Endothelial cell of umbilical vein (primary cell): ENCODE results near the gene PAXX. TPM values are rescaled to one million over a fixed set of nuclear protein-coding genes. Genes with fewer than 3 reads are reported as not detected.
A peak's percentile ranks its signal among the peaks of the same experiment; 100 is the strongest.

Experiments used
- BruUV-seq: library from RNA; stranded (reverse); fragments of 400-500 nt; replicated peaks from 2 replicates; lab custom pipeline; 2021; lab: Mats Ljungman, UMichigan
- CTCF ChIA-PET: fragments of 300-600, 350-600 bp; sonication (Branson Sonifier 250); formaldehyde crosslinking; loops from one replicate; lab custom pipeline; 2021; ENCODE audit warnings: antibody characterized with exemption, inconsistent platforms; lab: Charles Lee
- POLR2A ChIA-PET: fragments of 300-600, 350-600 bp; sonication (Branson Sonifier 250); formaldehyde crosslinking; loops from one replicate; lab custom pipeline; 2021; ENCODE audit warnings: antibody characterized with exemption, inconsistent platforms; lab: Charles Lee
- DNase-seq: peaks from one replicate; pipeline ENCODE4 v3.0.0-alpha.2; 2011; ENCODE audit warnings: low read depth, low spot score
- FAIRE-seq: peaks from 2 replicates; lab custom pipeline; 2011; peaks lifted over from hg19 to GRCh38; lab: Jason Lieb, UNC
- H2AFZ ChIP-seq: 2 replicates; pipeline ENCODE4 v1.6.0; 2012; ENCODE audit warnings: low read depth, low read length, control low read depth, inconsistent platforms
- H3K27ac ChIP-seq: 2 replicates; pipeline ENCODE4 v1.5.1; 2011; ENCODE audit warnings: low read depth, mild to moderate bottlenecking, control low read depth, low read length, moderate library complexity; ENCODE audit not compliant: insufficient read depth
- H3K27me3 ChIP-seq, 2 experiments: 2 replicates each; pipeline versions ENCODE4 v1.6.0 to v1.6.1; 2011; ENCODE audit warnings: low read length in 2 of 2, mixed read lengths in 1 of 2; ENCODE audit not compliant: control insufficient read depth in 2 of 2, insufficient read depth in 2 of 2
- H3K36me3 ChIP-seq, 2 experiments: 2 replicates in 1 of 2; 3 replicates in 1 of 2; pipeline ENCODE4 v1.5.1; 2011; ENCODE audit warnings: low read length in 2 of 2, mild to moderate bottlenecking in 1 of 2, moderate library complexity in 1 of 2; ENCODE audit not compliant: control insufficient read depth in 2 of 2, insufficient read depth in 2 of 2; ENCODE audit errors: extremely low read depth in 1 of 2
- H3K4me1 ChIP-seq: 3 replicates; pipeline ENCODE4 v1.5.1; 2011; ENCODE audit warnings: mild to moderate bottlenecking, low read length; ENCODE audit not compliant: control insufficient read depth, insufficient read depth; ENCODE audit errors: extremely low read depth
- H3K4me2 ChIP-seq: 2 replicates; pipeline ENCODE4 v1.6.1; 2011; ENCODE audit warnings: low read length, control low read depth, mixed read lengths; ENCODE audit not compliant: insufficient read depth
- H3K4me3 ChIP-seq, 3 experiments: fragments of 200-600 bp in 1 of 3; sonication (generic), shearing (Covaris generic) in 1 of 3; replicated peaks in 1 of 3; 2 replicates each; pipeline ENCODE4 v1.5.1; 2011 to 2016; ENCODE audit warnings: control low read depth in 3 of 3, low read length in 3 of 3, mild to moderate bottlenecking in 2 of 3, inconsistent platforms in 1 of 3, low read depth in 1 of 3, moderate library complexity in 1 of 3; ENCODE audit not compliant: insufficient read depth in 1 of 3
- H3K79me2 ChIP-seq: 2 replicates; pipeline ENCODE4 v1.6.0; 2012; ENCODE audit warnings: low read length, inconsistent platforms; ENCODE audit not compliant: control insufficient read depth, insufficient read depth
- H3K9ac ChIP-seq: replicated peaks from 2 replicates; pipeline ENCODE3; 2011; ENCODE audit warnings: low read length, control low read depth; ENCODE audit not compliant: insufficient read depth; ENCODE audit errors: extremely low read depth
- H3K9me1 ChIP-seq: replicated peaks from 3 replicates; pipeline ENCODE4 v1.6.0; 2011; ENCODE audit warnings: mild to moderate bottlenecking, low read length; ENCODE audit not compliant: control insufficient read depth, insufficient read depth; ENCODE audit errors: extremely low read depth
- H3K9me3 ChIP-seq: replicated peaks from 2 replicates; pipeline ENCODE4 v1.5.1; 2012; ENCODE audit warnings: low read length, inconsistent platforms; ENCODE audit not compliant: control insufficient read depth, insufficient read depth
- H4K20me1 ChIP-seq: replicated peaks from 2 replicates; pipeline ENCODE3; 2011; ENCODE audit warnings: mild to moderate bottlenecking, low read length; ENCODE audit not compliant: control insufficient read depth, insufficient read depth; ENCODE audit errors: extremely low read depth
- EZH2 ChIP-seq: IDR thresholded peaks from 2 replicates; pipeline ENCODE4 v1.6.1; 2012; ENCODE audit warnings: borderline replicate concordance, low read depth, mild to moderate bottlenecking, moderate library complexity, low read length, inconsistent platforms; ENCODE audit not compliant: severe bottlenecking
- FOS ChIP-seq: IDR thresholded peaks from 2 replicates; pipeline ENCODE4 v1.6.1; 2011; ENCODE audit warnings: mild to moderate bottlenecking, low read length, moderate library complexity, borderline replicate concordance; ENCODE audit not compliant: insufficient read depth
- GATA2 ChIP-seq: IDR thresholded peaks from 2 replicates; pipeline ENCODE4 v1.7.0; 2011; ENCODE audit warnings: low read depth, mild to moderate bottlenecking, moderate library complexity, mixed read lengths, low read length; ENCODE audit not compliant: insufficient read length, insufficient read depth
- JUN ChIP-seq: IDR thresholded peaks from 2 replicates; pipeline ENCODE4 v1.6.1; 2011; ENCODE audit warnings: borderline replicate concordance, low read depth; ENCODE audit not compliant: insufficient read length, insufficient read depth
- MYC ChIP-seq: IDR thresholded peaks from one replicate; pipeline ENCODE4 v1.6.1; 2011; ENCODE audit warnings: mild to moderate bottlenecking, low read depth, low read length
- POLR2A ChIP-seq: IDR thresholded peaks from 2 replicates; pipeline ENCODE4 v1.6.1; 2012; ENCODE audit warnings: low read depth, mild to moderate bottlenecking, control low read depth, low read length
- POLR2AphosphoS5 ChIP-seq: IDR thresholded peaks from 2 replicates; pipeline ENCODE4 v1.6.1; 2012; ENCODE audit warnings: low read depth, mild to moderate bottlenecking, control low read depth, low read length, moderate library complexity; ENCODE audit not compliant: insufficient read depth
- dilution Hi-C: fragments of 300-500 bp; cut with MboI; formaldehyde crosslinking; loops from one replicate; pipeline ENCODE4 v1.15.0; 2019; ENCODE audit warnings: low sequenced_read_pairs; ENCODE audit not compliant: extremely low pct_ligation_motif_present
- intact Hi-C: fragments of 100-400 bp; cut with micrococcal nuclease; formaldehyde crosslinking; loops from one replicate; pipeline ENCODE4 v1.10.0; 2022
- polyA plus RNA-seq, 4 experiments: library from polyadenylated mRNA; depleted of rRNA in 3 of 4; stranded (reverse) in 3 of 4; unstranded in 1 of 4; fragments of >200 nt; gene quantifications; 2 replicates each; pipeline versions ENCODE4 v1.2.1 to v1.2.3, GENCODE V29; 2011 to 2012; ENCODE audit warnings: missing spikeins in 1 of 4
- total RNA-seq: library from RNA; stranded (reverse); gene quantifications from 2 replicates; pipeline ENCODE4 v1.2.3, GENCODE V29; 2021
- TF ChIP-seq, protein P1 (sequence below), 2 donors: IDR thresholded peaks; 1 replicate in 1 of 2; 2 replicates in 1 of 2; pipeline ENCODE4 v1.5.1; 2011; ENCODE audit warnings: low read length in 2 of 2, mild to moderate bottlenecking in 2 of 2, moderate library complexity in 2 of 2, control low read depth in 1 of 2, inconsistent platforms in 1 of 2, low read depth in 1 of 2; ENCODE audit not compliant: insufficient read depth in 1 of 2; ENCODE audit errors: extremely low read depth in 1 of 2
- TF ChIP-seq, protein P2 (sequence below): IDR thresholded peaks from 2 replicates; pipeline ENCODE4 v1.6.1; 2011; ENCODE audit not compliant: insufficient read depth, insufficient read length

PAXX gene
- total and polyA plus RNA-seq, 2 donors (not counting 3 experiments of a cell fraction or from before 2014, with no cell fraction given) = 34.0 to 35.0 TPM

DNA sequence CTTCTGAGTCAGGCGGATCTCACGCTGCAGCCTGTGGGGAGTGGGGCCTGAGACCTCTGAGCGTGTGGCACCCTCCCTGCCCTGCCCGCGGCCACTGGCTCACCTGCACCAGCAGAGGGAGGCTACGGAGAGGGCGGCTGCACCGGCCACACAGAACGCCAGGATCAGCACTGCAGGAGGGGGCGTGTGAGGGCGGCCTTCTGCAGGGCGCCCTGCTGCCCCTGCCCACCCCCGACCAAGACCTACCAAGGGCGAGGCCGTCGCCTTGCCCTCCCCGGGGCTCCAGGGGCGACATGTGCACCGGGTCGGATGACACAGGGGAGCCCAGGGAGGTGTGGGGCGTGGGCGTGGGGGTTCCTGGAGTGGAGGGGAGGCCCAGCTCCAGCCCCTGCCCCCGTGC, 48.3 kb downstream of the PAXX start:
- POLR2A ChIA-PET = no interaction called here
- no peaks in the 10 kb centered on the region for H3K9me1 ChIP-seq
- no peak for DNase-seq
- no peaks in the 10 kb centered on the region for H3K27me3 ChIP-seq
- TF ChIP-seq EZH2 (no peak), MYC (no peak), GATA2 (no peak), JUN (no peak)
- peaks cover 36% of the 10 kb centered on the region for H3K4me1 ChIP-seq
- no peak overlapping the region for H3K9ac ChIP-seq
- CTCF ChIA-PET = interaction anchor here (5.2 kb wide), 1 partner anchor 11 kb away, joined by 27 read pairs; no protein-coding TSS in a partner anchor
- peaks cover 0 to 17% of the 10 kb centered on the region in 2 experiments for H3K36me3 ChIP-seq
- no peak overlapping the region for H3K4me2 ChIP-seq
- no peak for FAIRE-seq
- no peak overlapping the region for H3K27ac ChIP-seq
- intact Hi-C loops = no loop called here
- dilution Hi-C loops = no loop called here
- peaks cover 31% of the 10 kb centered on the region for H3K79me2 ChIP-seq
- no peak overlapping the region for H3K4me3 ChIP-seq
- H2AFZ ChIP-seq = no peak overlapping the region
- no peaks in the 10 kb centered on the region for H3K9me3 ChIP-seq
- H4K20me1 ChIP-seq = no peaks in the 10 kb centered on the region
- BruUV-seq = no TSS peak

DNA sequence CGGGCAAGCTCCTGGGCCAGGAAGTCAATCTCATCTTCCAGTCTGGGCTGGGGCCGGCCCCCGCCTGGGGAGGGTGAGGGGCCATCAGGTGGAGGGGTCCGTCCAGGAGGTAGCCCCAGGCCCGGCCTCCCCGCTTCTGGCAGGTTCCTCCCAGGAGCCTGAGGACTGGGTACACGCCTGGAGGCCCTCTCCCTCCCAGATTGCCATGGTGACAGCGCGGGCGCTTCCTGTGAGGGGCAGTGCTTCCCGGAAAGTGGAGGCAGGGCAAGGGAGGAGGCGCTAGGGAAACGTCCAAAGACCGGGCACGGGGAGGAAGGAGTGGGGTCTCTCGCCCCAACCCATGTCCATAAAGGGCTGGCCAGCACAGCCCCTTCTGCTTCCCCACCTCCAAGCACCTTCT, 48.9 kb downstream of the PAXX start:
- Histone ChIP-seq H3K9me3 (no peaks in the 10 kb centered on the region), H3K4me1 (peaks cover 37% of the 10 kb centered on the region), H3K4me3 (no peak overlapping the region), H3K27ac (no peak overlapping the region), H4K20me1 (no peaks in the 10 kb centered on the region), H3K79me2 (peaks cover 33% of the 10 kb centered on the region), H2AFZ (no peak overlapping the region), H3K9ac (no peak overlapping the region), H3K36me3 (peaks cover 0 to 17% of the 10 kb centered on the region in 2 experiments), H3K4me2 (no peak overlapping the region), H3K27me3 (no peaks in the 10 kb centered on the region), H3K9me1 (no peaks in the 10 kb centered on the region)
- DNase-seq (no peak), FAIRE-seq (peak; percentile 55)
- no peak for TF ChIP-seq GATA2
- no peak for TF ChIP-seq EZH2
- TF ChIP-seq, protein P1, sequence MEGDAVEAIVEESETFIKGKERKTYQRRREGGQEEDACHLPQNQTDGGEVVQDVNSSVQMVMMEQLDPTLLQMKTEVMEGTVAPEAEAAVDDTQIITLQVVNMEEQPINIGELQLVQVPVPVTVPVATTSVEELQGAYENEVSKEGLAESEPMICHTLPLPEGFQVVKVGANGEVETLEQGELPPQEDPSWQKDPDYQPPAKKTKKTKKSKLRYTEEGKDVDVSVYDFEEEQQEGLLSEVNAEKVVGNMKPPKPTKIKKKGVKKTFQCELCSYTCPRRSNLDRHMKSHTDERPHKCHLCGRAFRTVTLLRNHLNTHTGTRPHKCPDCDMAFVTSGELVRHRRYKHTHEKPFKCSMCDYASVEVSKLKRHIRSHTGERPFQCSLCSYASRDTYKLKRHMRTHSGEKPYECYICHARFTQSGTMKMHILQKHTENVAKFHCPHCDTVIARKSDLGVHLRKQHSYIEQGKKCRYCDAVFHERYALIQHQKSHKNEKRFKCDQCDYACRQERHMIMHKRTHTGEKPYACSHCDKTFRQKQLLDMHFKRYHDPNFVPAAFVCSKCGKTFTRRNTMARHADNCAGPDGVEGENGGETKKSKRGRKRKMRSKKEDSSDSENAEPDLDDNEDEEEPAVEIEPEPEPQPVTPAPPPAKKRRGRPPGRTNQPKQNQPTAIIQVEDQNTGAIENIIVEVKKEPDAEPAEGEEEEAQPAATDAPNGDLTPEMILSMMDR (IDR thresholded peaks at IDR 0.05; ENCODE audit: extremely low read depth in 1 of 2, insufficient read depth in 1 of 2, low read depth in 1 of 2, low read length in 2 of 2) = no peak
- no peak for TF ChIP-seq FOS
- TF ChIP-seq, protein P2, sequence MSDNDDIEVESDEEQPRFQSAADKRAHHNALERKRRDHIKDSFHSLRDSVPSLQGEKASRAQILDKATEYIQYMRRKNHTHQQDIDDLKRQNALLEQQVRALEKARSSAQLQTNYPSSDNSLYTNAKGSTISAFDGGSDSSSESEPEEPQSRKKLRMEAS = no peak
- no peak for TF ChIP-seq JUN
- no peak for TF ChIP-seq POLR2A
- no peak for TF ChIP-seq POLR2AphosphoS5
- dilution Hi-C loops (no loop called here), intact Hi-C loops (no loop called here)
- ChIA-PET POLR2A (no interaction called here), CTCF (interaction anchor here (5.2 kb wide), 1 partner anchor 12 kb away, joined by 27 read pairs; no protein-coding TSS in a partner anchor)
- no TSS peak for BruUV-seq
